ENCODE data around the gene RABGGTB.
"Not testable (repeated sequence)": the region's sequence is repeated elsewhere in the genome, so short reads cannot be mapped to it uniquely, and the experiment has no call there.

Gene RABGGTB

GRCh38 chr1:75785983-75786853 lies at the start of gene RABGGTB:
Gene RABGGTB, plus strand, starts transcription at chr1:75786256. Its CDS starts 16 bp downstream, at chr1:75786272.
- DNase-seq (ENCODE audit: low read depth in 2 of 3, low spot score in 1 of 3): peak; percentile 88 to 94 (median 92)

- no peak for DNase-seq (ENCODE audit: low read depth in 2 of 3, low spot score in 1 of 3)
Observed at GRCh38 chr1:75742047-75742625, 43.9 kb upstream of the RABGGTB start.

GRCh38 chr1:75745276-75745675 lies 40.8 kb upstream of the RABGGTB start:
- DNase-seq (ENCODE audit: low read depth in 2 of 3, low spot score in 1 of 3): no peak

GRCh38 chr1:75757210-75757609 lies 28.8 kb upstream of the RABGGTB start:
- DNase-seq (ENCODE audit: low read depth in 2 of 3, low spot score in 1 of 3): not testable (repeated sequence)

- DNase-seq (ENCODE audit: low read depth in 2 of 3, low spot score in 1 of 3): not testable (repeated sequence)
Observed at GRCh38 chr1:75758543-75758942, 27.5 kb upstream of the RABGGTB start.

- no peak for DNase-seq (ENCODE audit: low read depth in 2 of 3, low spot score in 1 of 3)
Observed at GRCh38 chr1:75764057-75764655, 21.9 kb upstream of the RABGGTB start.

- no peak for DNase-seq (ENCODE audit: low read depth in 2 of 3, low spot score in 1 of 3)
Observed at GRCh38 chr1:75765697-75766355, 20.2 kb upstream of the RABGGTB start.

- DNase-seq (ENCODE audit: low read depth in 2 of 3, low spot score in 1 of 3): no peak
Observed at GRCh38 chr1:75768016-75768415, 18.0 kb upstream of the RABGGTB start.

GRCh38 chr1:75770761-75771160 lies 15.3 kb upstream of the RABGGTB start:
- no peak for DNase-seq (ENCODE audit: low read depth in 2 of 3, low spot score in 1 of 3)

- DNase-seq (ENCODE audit: low read depth in 2 of 3, low spot score in 1 of 3): no peak
Observed at GRCh38 chr1:75771978-75772377, 14.1 kb upstream of the RABGGTB start.

- DNase-seq (ENCODE audit: low read depth in 2 of 3, low spot score in 1 of 3): not testable (repeated sequence)
Observed at GRCh38 chr1:75777812-75778211, 8.2 kb upstream of the RABGGTB start.

GRCh38 chr1:75778694-75779093 lies 7.4 kb upstream of the RABGGTB start:
- not testable (repeated sequence) for DNase-seq (ENCODE audit: low read depth in 2 of 3, low spot score in 1 of 3)

- DNase-seq (ENCODE audit: low read depth in 2 of 3, low spot score in 1 of 3): not testable (repeated sequence)
Observed at GRCh38 chr1:75780183-75780582, 5.9 kb upstream of the RABGGTB start.

- not testable (repeated sequence) for DNase-seq (ENCODE audit: low read depth in 2 of 3, low spot score in 1 of 3)
Observed at GRCh38 chr1:75783920-75784319, 2.1 kb upstream of the RABGGTB start.

- DNase-seq (ENCODE audit: low read depth in 2 of 3, low spot score in 1 of 3): no peak
Observed at GRCh38 chr1:75785320-75785982, 605 bp upstream of the RABGGTB start.

GRCh38 chr1:75786901-75787493 lies 941 bp downstream of the RABGGTB start:
- no peak for DNase-seq (ENCODE audit: low read depth in 2 of 3, low spot score in 1 of 3)

GRCh38 chr1:75787524-75787923 lies 1.5 kb downstream of the RABGGTB start:
- DNase-seq (ENCODE audit: low read depth in 2 of 3, low spot score in 1 of 3): no peak

GRCh38 chr1:75789988-75790387 lies 3.9 kb downstream of the RABGGTB start:
- DNase-seq (ENCODE audit: low read depth in 2 of 3, low spot score in 1 of 3): no peak

GRCh38 chr1:75791022-75791421 lies 5.0 kb downstream of the RABGGTB start:
- DNase-seq (ENCODE audit: low read depth in 2 of 3, low spot score in 1 of 3): no peak

GRCh38 chr1:75792091-75792490 lies 6.0 kb downstream of the RABGGTB start:
- DNase-seq (ENCODE audit: low read depth in 2 of 3, low spot score in 1 of 3): no peak

- no peak for DNase-seq (ENCODE audit: low read depth in 2 of 3, low spot score in 1 of 3)
Observed at GRCh38 chr1:75794382-75794781, 8.3 kb downstream of the RABGGTB start.

Measured in stimulated activated CD4-positive, alpha-beta T cell treated with anti-CD3 and anti-CD28 coated beads, Interleukin-12 subunit alpha, Interleukin-12 subunit beta, amount 100 ng/mL, for 48 hours (primary cell).